ENCODE measurements around the gene SPACA7.
"Not testable (repeated sequence)": the region's sequence is repeated elsewhere in the genome, so short reads cannot be mapped to it uniquely, and the experiment has no call there.

The SPACA7 gene

GRCh38 chr13:112417079-112417478 lies 40.9 kb downstream of the SPACA7 start (continued):
- TF ChIP-seq ZNF70 (CRISPR knock-in tag; IDR thresholded peaks at IDR 0.05): no peak

- no peak for TF ChIP-seq ZFP3 (CRISPR knock-in tag; IDR thresholded peaks at IDR 0.05)
- TF ChIP-seq RARB (CRISPR knock-in tag; IDR thresholded peaks at IDR 0.05): no peak
- TF ChIP-seq ESRRG (CRISPR knock-in tag; IDR thresholded peaks at IDR 0.05): no peak
- no peak for TF ChIP-seq ISL1 (CRISPR knock-in tag; IDR thresholded peaks at IDR 0.05)
- TF ChIP-seq TSHZ2 (CRISPR knock-in tag; IDR thresholded peaks at IDR 0.05): no peak
- TF ChIP-seq CREB5 (CRISPR knock-in tag; IDR thresholded peaks at IDR 0.05; ENCODE audit: low read depth): no peak
- no peak for TF ChIP-seq OSR1 (CRISPR knock-in tag; IDR thresholded peaks at IDR 0.05)
- TF ChIP-seq PPARA (CRISPR knock-in tag; IDR thresholded peaks at IDR 0.05; ENCODE audit: borderline replicate concordance): no peak
- TF ChIP-seq SNAI2 (CRISPR knock-in tag; IDR thresholded peaks at IDR 0.05): no peak
- TF ChIP-seq ZNF70 (CRISPR knock-in tag; IDR thresholded peaks at IDR 0.05): no peak
- TF ChIP-seq PATZ1 (CRISPR knock-in tag; IDR thresholded peaks at IDR 0.05; ENCODE audit: borderline replicate concordance): no peak
- TF ChIP-seq CSDC2 (CRISPR knock-in tag; IDR thresholded peaks at IDR 0.05): no peak
- no peak for TF ChIP-seq POU6F1 (CRISPR knock-in tag; IDR thresholded peaks at IDR 0.05; ENCODE audit: borderline replicate concordance, low read depth)
- no peak for TF ChIP-seq ARNTL (CRISPR knock-in tag; IDR thresholded peaks at IDR 0.05; ENCODE audit: borderline replicate concordance, low read depth)
- TF ChIP-seq TCF4 (CRISPR knock-in tag; IDR thresholded peaks at IDR 0.05; ENCODE audit: borderline replicate concordance): no peak
- no peak for TF ChIP-seq TOX (CRISPR knock-in tag; IDR thresholded peaks at IDR 0.05; ENCODE audit: borderline replicate concordance)
- TF ChIP-seq ZFP30 (CRISPR knock-in tag; IDR thresholded peaks at IDR 0.05): no peak
- no peak for ATAC-seq
These were observed 47.9 kb downstream of the SPACA7 start for GRCh38 chr13:112424098-112424497.

- no peak for ATAC-seq
- no peak for TF ChIP-seq ZNF565 (CRISPR knock-in tag; conservative IDR thresholded peaks at IDR 0.05; ENCODE audit: low read depth)
- no peak for TF ChIP-seq TCF4 (CRISPR knock-in tag; IDR thresholded peaks at IDR 0.05; ENCODE audit: borderline replicate concordance)
- TF ChIP-seq PATZ1 (CRISPR knock-in tag; IDR thresholded peaks at IDR 0.05; ENCODE audit: borderline replicate concordance): no peak
- no peak for TF ChIP-seq BACH2 (CRISPR knock-in tag; IDR thresholded peaks at IDR 0.05; ENCODE audit: borderline replicate concordance)
These were observed 52.5 kb downstream of the SPACA7 start for GRCh38 chr13:112428704-112429103.

GRCh38 chr13:112431734-112432133 lies 55.6 kb downstream of the SPACA7 start:
- no peak for ATAC-seq
- TF ChIP-seq ZFP30 (CRISPR knock-in tag; IDR thresholded peaks at IDR 0.05) (no peak), SNAI2 (CRISPR knock-in tag; IDR thresholded peaks at IDR 0.05) (no peak), TCF4 (CRISPR knock-in tag; IDR thresholded peaks at IDR 0.05; ENCODE audit: borderline replicate concordance) (no peak)

GRCh38 chr13:112432734-112433133 lies 56.6 kb downstream of the SPACA7 start:
- ATAC-seq: not testable (repeated sequence)

- not testable (repeated sequence) for ATAC-seq
These were observed 57.4 kb downstream of the SPACA7 start for GRCh38 chr13:112433517-112433916.

Measured in SK-N-SH treated with all-trans-retinoic acid at 6 μM for 48 hours (cell line).